Bone marrow (tissue), 2 donors: ENCODE measurements around the gene GNAS.
A peak's percentile ranks its signal among the peaks of the same experiment; 100 is the strongest.

Experiments used
- DNase-seq, 2 donors: peaks; one replicate each; lab custom pipeline; 2025; lab: John Stamatoyannopoulos, UW

GNAS gene

GRCh38 chr20:58880994-58881752 is 28.7 kb downstream of the GNAS start:
- DNase-seq = no peak

GRCh38 chr20:58882704-58883089 is 30.2 kb downstream of the GNAS start:
- no peak for DNase-seq

GRCh38 chr20:58883241-58883691 is 30.8 kb downstream of the GNAS start:
- DNase-seq = no peak

GRCh38 chr20:58884966-58885365 is 32.5 kb downstream of the GNAS start:
- DNase-seq = no peak

- no peak for DNase-seq
Observed at GRCh38 chr20:58886546-58886945, 34.0 kb downstream of the GNAS start.

GRCh38 chr20:58888103-58888502 is 35.6 kb downstream of the GNAS start:
- DNase-seq = no peak

GRCh38 chr20:58888521-58889333 is 36.2 kb downstream of the GNAS start:
- peak; percentile 29 to 77 for DNase-seq

GRCh38 chr20:58889334-58889760 is 36.8 kb downstream of the GNAS start:
- no peak for DNase-seq

- DNase-seq = no peak
Observed at GRCh38 chr20:58889798-58890517, 37.4 kb downstream of the GNAS start.

GRCh38 chr20:58890518-58891085 is 38.1 kb downstream of the GNAS start:
- DNase-seq = peak; percentile 35 to 46

GRCh38 chr20:58891086-58891717 is 38.7 kb downstream of the GNAS start:
- peak; percentile 33 to 35 for DNase-seq

- DNase-seq = peak in 1 of 2 donors; percentile 20
Observed at GRCh38 chr20:58891718-58892140, 39.2 kb downstream of the GNAS start.

GRCh38 chr20:58892141-58892931 is 39.8 kb downstream of the GNAS start:
- DNase-seq = peak; percentile 63 to 65

GRCh38 chr20:58892932-58893224 is 40.4 kb downstream of the GNAS start:
- no peak for DNase-seq

- no peak for DNase-seq
Observed at GRCh38 chr20:58893355-58894120, 41.0 kb downstream of the GNAS start.

GRCh38 chr20:58894652-58895447 is 42.3 kb downstream of the GNAS start:
- DNase-seq = no peak

- DNase-seq = no peak
Observed at GRCh38 chr20:58895448-58896180, 43.1 kb downstream of the GNAS start.

- no peak for DNase-seq
Observed at GRCh38 chr20:58896820-58897219, 44.3 kb downstream of the GNAS start.

- DNase-seq = no peak
Observed at GRCh38 chr20:58897488-58897887, 45.0 kb downstream of the GNAS start.
